ENCODE data around the gene MPPED1. TPM values are rescaled to one million over a fixed set of nuclear protein-coding genes. Genes with fewer than 3 reads are reported as not detected.
A peak's percentile ranks its signal among the peaks of the same experiment; 100 is the strongest.

Gene MPPED1, protein sequence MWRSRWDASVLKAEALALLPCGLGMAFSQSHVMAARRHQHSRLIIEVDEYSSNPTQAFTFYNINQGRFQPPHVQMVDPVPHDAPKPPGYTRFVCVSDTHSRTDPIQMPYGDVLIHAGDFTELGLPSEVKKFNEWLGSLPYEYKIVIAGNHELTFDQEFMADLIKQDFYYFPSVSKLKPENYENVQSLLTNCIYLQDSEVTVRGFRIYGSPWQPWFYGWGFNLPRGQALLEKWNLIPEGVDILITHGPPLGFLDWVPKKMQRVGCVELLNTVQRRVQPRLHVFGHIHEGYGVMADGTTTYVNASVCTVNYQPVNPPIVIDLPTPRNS
- total RNA-seq: not detected

DNA sequence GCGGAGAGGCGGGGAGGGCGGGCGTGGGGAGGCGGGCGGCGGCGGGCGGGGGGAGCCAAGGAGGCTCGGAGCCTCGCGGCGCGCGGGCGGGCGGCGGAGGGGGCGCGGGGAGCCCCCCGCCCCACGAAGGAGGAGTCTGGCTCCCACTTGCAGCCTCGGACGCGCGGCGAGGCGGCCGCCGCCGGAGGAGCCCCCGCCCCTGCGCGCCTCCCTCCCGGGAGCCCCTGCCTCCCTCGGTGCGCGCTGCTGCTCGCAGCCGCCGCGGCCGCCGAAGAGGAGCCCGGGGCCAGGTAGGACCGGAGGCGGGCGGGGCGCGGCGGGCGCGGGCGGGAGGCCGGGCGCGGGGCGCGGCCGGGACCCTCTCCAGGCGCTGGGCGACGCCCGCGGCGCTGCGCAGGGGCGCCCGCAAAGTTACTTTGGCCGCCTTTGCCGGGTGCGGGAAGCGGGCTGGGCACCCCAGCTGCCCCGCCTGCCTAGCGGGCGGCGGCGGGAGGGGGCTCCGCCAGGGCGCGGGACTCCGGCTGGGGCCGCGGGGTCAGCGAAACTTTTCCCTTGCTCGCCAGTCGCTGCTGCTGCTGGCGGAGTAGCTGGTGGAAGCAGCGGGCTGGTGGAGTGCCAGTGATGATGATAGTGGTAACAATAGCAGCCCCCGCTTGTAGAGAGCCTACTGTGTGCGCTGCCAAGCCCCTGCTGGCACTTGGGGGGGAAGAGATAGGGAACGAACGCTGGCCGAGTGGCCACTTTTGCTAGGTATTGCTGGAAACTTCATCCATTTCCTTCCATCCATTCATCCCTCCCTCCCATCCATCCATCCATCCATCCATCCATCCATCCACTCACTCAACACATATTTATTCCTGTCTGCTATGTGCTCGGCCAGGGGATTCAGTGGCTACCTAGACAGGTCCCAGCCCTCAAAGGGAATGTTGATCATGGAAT lies at the start of gene MPPED1:
Gene MPPED1, plus strand, starts transcription at position 146 of the 939 bp plus-strand sequence. CDS start 12,972 bp downstream, outside the sequence.
- CTCF ChIA-PET: no interaction called here
- Mint-ChIP-seq H3K9me3 (ENCODE audit: insufficient read depth) (no peaks in the 10 kb centered on the region), H3K27me3 (ENCODE audit: low read depth) (peaks cover 58% of the 10 kb centered on the region), H3K4me1 (ENCODE audit: low read depth) (no peaks in the 10 kb centered on the region), H3K36me3 (ENCODE audit: low read depth) (no peaks in the 10 kb centered on the region), H3K4me3 (no peak within 1 kb of the TSS), H3K27ac (no peak within 1 kb of the TSS)
- ATAC-seq (no peak), DNase-seq (no peak)
- POLR2A ChIA-PET: no interaction called here

DNA sequence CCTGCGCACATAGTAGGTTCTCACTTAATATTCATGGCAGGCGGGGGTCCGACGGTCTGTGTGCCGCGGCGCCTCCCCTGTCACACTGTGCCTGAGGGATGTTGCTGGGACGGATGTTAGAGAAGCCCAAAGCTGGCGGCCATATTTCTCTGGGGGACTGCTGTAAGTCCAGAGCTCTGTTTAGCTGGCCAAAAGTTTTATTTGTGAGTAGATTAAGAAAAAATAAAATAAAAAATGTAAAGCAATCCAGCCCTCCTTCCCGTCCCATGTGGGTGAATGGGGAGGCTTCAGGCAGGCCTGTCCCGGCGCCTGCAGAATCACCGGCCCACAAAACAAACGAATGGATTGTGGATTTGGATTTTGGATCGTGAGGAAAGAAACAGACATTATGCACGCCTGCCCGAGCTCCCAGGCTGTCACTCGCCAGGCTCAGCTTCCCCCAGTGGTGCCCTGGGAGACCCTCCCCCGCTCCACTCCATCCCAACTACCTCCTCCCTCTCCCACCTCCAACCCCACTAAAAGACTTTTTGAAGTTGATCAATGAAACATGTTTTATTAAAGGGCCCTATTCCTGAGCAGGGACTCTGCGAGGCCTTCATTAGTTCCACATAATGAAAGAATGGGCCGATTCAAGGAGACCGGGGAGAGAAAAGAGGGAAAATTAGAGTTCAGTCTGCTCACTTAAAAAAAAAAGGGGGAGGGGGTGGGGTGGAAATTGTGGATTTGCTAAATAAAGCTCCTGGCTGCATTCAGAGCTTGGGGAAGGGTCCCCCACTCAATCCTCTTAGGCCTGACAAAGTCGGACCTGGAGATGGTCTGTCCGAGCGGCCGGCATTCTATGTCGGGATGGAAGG lies 48.3 kb upstream of the MPPED1 start:
- Mint-ChIP-seq H3K27me3 (ENCODE audit: low read depth) (peaks cover 26% of the 10 kb centered on the region), H3K27ac (no peak overlapping the region), H3K36me3 (ENCODE audit: low read depth) (no peaks in the 10 kb centered on the region), H3K4me3 (no peak overlapping the region), H3K9me3 (ENCODE audit: insufficient read depth) (no peaks in the 10 kb centered on the region), H3K4me1 (ENCODE audit: low read depth) (no peaks in the 10 kb centered on the region)
- ATAC-seq (no peak), DNase-seq (no peak)
- ChIA-PET POLR2A (no interaction called here), CTCF (interaction anchor here (1.2 to 2.2 kb wide), 2 partner anchors 17 to 22 kb away, joined by 4 to 10 read pairs; no protein-coding TSS in a partner anchor)

DNA sequence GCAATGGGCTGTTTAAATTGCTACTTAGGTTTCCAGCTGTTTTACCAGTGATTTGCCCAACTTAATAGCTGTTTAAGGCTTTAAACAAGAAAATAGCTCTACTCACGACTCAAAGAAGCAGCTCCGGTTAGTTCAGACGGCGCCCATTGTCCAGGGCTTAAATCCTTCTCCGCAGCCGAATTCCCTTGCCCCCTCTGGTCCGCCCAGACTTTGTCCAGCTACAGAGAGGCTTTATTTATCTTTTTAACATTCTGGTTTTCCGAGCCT lies 47.7 kb upstream of the MPPED1 start:
- ATAC-seq (no peak), DNase-seq (no peak)
- Mint-ChIP-seq H3K27ac (no peak overlapping the region), H3K4me3 (no peak overlapping the region), H3K9me3 (ENCODE audit: insufficient read depth) (no peaks in the 10 kb centered on the region), H3K4me1 (ENCODE audit: low read depth) (no peaks in the 10 kb centered on the region), H3K36me3 (ENCODE audit: low read depth) (no peaks in the 10 kb centered on the region), H3K27me3 (ENCODE audit: low read depth) (peaks cover 26% of the 10 kb centered on the region)
- CTCF ChIA-PET: interaction anchor here (1.2 to 2.2 kb wide), 2 partner anchors 18 to 22 kb away, joined by 4 to 10 read pairs; no protein-coding TSS in a partner anchor
- POLR2A ChIA-PET: no interaction called here

DNA sequence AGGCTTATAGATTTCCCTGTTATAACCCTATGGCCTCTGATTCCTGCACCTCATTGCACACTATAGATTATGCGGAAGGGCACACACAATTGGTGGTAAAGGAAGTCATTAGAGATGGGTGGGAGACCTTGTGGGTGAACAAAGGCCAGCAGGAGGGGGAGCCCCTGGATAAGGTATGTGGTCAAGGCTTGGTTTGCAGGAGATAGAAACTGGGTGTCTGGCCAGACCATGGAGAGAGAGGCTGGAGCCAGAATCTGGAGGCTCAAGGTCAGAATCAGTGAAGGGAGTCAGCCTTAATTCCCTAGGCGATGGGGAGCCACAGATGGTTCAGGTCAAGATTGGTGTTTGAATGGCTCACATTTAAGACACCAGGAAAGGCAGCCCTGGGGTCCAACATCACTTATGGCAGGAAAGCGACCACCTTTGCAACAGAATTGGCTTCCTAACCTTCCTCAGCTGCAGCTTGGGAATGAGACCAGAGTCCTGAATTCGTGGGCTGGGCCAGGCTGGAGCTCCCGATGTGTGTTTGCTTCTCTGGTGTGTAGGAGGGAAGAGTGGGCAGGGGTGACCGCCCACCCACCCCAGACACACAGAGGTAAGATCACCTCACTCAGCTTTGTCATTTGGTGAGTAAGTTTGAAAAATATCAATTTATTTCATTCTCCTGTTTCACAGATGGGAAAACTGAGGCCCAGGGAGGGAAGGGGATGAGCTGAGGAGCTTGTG lies 45.9 kb upstream of the MPPED1 start:
- no peaks in the 10 kb centered on the region for H3K36me3 Mint-ChIP-seq (ENCODE audit: low read depth)
- DNase-seq (no peak), ATAC-seq (no peak)
- no peaks in the 10 kb centered on the region for H3K4me1 Mint-ChIP-seq (ENCODE audit: low read depth)
- CTCF ChIA-PET: no interaction called here
- H3K27me3 Mint-ChIP-seq (ENCODE audit: low read depth): peaks cover 33% of the 10 kb centered on the region
- no peak overlapping the region for H3K4me3 Mint-ChIP-seq
- POLR2A ChIA-PET: no interaction called here
- H3K27ac Mint-ChIP-seq: no peak overlapping the region
- H3K9me3 Mint-ChIP-seq (ENCODE audit: insufficient read depth): no peaks in the 10 kb centered on the region

DNA sequence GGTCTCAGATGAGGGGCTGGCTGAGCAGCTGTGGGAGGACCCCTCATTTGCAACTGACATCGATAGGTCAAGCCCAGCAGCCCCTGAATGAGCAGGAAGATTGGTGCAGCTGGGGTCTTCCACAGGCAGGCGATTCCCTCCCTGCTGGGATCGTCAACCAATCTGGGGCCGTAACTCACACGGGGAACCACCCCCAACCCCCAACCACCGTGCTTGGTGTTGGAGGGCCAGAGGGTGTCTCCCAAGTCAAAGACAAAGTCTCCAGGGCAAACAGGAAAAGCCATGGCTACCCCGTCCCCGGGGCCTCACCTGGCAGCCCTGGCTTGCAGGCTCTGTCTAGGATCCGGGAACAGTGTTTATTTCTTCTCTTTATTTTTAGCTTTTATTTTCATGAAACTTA lies 41.8 kb upstream of the MPPED1 start:
- Mint-ChIP-seq H3K9me3 (ENCODE audit: insufficient read depth) (peaks cover 6% of the 10 kb centered on the region), H3K36me3 (ENCODE audit: low read depth) (no peaks in the 10 kb centered on the region), H3K4me1 (ENCODE audit: low read depth) (no peaks in the 10 kb centered on the region), H3K4me3 (no peak overlapping the region), H3K27ac (no peak overlapping the region), H3K27me3 (ENCODE audit: low read depth) (peaks cover 49% of the 10 kb centered on the region)
- no peak for ATAC-seq
- POLR2A ChIA-PET: no interaction called here
- no peak for DNase-seq
- CTCF ChIA-PET: interaction anchor here (0.8 kb wide), 1 partner anchor 24 kb away, joined by 3 read pairs; no protein-coding TSS in a partner anchor

DNA sequence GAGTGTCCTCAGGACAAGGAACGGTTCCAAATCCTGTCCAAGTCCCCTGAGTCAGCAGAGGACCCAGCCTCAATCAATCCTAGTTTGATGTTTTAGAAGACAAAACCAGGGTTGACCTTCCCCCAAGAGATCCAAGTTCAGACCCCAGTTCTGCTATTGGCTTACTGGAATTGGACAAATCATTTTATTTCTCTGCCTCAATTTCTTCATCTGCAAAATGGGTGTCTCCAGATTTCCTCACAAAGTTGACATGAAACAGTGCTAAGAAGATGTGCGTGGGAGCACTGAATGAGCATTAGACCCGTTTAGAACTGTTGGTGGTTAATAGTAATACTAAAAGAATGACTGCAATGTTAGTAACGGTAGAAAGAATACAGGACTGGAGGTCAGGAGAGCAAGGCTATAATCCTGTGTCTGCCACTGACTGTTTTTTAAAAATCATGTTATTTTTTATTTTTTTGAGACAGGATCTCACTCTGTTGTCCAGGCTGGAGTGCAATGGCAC lies 35.8 kb upstream of the MPPED1 start:
- H3K27me3 Mint-ChIP-seq (ENCODE audit: low read depth): peaks cover 59% of the 10 kb centered on the region
- H3K9me3 Mint-ChIP-seq (ENCODE audit: insufficient read depth): peaks cover 6% of the 10 kb centered on the region
- ATAC-seq: no peak
- POLR2A ChIA-PET: no interaction called here
- H3K27ac Mint-ChIP-seq: no peak overlapping the region
- DNase-seq: no peak
- H3K36me3 Mint-ChIP-seq (ENCODE audit: low read depth): no peaks in the 10 kb centered on the region
- H3K4me3 Mint-ChIP-seq: no peak overlapping the region
- peaks cover 26% of the 10 kb centered on the region for H3K4me1 Mint-ChIP-seq (ENCODE audit: low read depth)
- CTCF ChIA-PET: interaction anchor here (0.7 to 2.8 kb wide), 3 partner anchors 10 to 796 kb away, joined by 4 to 11 read pairs (median 7); no protein-coding TSS in a partner anchor

DNA sequence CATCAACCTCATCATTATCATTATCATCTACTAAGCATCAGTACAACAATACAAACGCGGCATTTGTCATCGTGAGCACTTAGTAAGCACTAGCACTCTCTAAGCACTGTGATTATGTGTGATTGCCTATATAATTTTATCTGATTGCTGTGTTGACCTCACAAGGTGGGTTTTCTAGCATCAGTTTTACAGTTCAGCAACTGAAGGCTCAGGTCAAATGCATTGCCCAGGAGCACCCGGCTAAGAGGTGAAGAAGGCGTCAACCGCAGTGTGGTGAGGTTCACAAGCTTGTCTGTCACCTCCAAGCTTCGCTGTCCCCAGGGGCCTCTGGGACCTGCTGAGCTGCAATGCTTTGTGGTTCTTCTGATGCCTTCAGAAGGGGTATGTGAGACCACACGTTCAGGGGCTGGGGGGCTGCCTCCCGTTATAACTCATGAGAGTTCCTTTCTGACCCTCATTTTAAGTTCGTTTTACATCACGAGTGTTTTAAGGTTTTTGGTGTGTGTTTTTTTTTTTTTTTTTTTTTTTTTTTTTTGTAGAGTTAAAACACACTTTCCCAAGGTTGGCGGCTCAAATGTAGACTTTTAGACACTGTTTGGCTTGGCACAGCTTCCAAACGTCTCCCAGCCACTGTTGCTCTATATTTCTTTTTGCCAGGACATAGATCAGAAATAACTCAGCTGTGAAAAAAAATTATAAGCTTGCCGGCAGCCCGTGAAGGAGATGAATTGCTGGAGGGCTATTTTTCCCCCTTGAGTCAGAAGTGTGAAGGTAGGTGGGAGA lies 34.9 kb upstream of the MPPED1 start:
- no peak overlapping the region for H3K27ac Mint-ChIP-seq
- H3K9me3 Mint-ChIP-seq (ENCODE audit: insufficient read depth): peaks cover 6% of the 10 kb centered on the region
- DNase-seq (peak; percentile 73), ATAC-seq (peak; percentile 91)
- no peaks in the 10 kb centered on the region for H3K36me3 Mint-ChIP-seq (ENCODE audit: low read depth)
- peaks cover 35% of the 10 kb centered on the region for H3K4me1 Mint-ChIP-seq (ENCODE audit: low read depth)
- H3K27me3 Mint-ChIP-seq (ENCODE audit: low read depth): peaks cover 55% of the 10 kb centered on the region
- no peak overlapping the region for H3K4me3 Mint-ChIP-seq
- ChIA-PET POLR2A (interaction anchor here (0.7 to 1.1 kb wide), 2 partner anchors 114 to 209 kb away, joined by 3 read pairs; no protein-coding TSS in a partner anchor), CTCF (interaction anchor here (0.7 to 2.8 kb wide), 5 partner anchors 9 to 795 kb away, joined by 3 to 11 read pairs (median 6); no protein-coding TSS in a partner anchor)

DNA sequence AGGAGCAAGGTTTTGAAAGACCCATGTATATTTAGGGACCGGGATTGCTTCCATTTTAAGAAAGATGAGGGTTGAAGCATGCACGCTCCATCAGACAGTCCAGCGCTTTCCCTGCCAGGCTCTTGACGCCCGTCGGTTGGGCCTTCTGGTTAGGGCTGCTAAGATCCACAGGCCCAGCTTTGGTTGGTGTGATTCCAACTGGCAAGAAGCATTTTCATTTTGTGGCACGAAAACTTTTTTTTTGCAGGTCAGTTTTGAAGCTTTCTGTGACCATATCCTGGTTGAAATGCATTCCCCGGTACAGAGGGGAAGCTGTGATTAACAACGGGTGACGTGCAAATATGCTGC lies 34.3 kb upstream of the MPPED1 start:
- Mint-ChIP-seq H3K27me3 (ENCODE audit: low read depth) (peaks cover 54% of the 10 kb centered on the region), H3K27ac (no peak overlapping the region), H3K9me3 (ENCODE audit: insufficient read depth) (peaks cover 6% of the 10 kb centered on the region), H3K4me1 (ENCODE audit: low read depth) (peaks cover 36% of the 10 kb centered on the region), H3K4me3 (no peak overlapping the region), H3K36me3 (ENCODE audit: low read depth) (no peaks in the 10 kb centered on the region)
- DNase-seq (no peak), ATAC-seq (no peak)
- POLR2A ChIA-PET: interaction anchor here (0.7 to 1.1 kb wide), 2 partner anchors 114 to 209 kb away, joined by 3 read pairs; no protein-coding TSS in a partner anchor
- CTCF ChIA-PET: interaction anchor here (1.7 to 2.8 kb wide), 4 partner anchors 9 to 146 kb away, joined by 3 to 11 read pairs (median 6); no protein-coding TSS in a partner anchor

DNA sequence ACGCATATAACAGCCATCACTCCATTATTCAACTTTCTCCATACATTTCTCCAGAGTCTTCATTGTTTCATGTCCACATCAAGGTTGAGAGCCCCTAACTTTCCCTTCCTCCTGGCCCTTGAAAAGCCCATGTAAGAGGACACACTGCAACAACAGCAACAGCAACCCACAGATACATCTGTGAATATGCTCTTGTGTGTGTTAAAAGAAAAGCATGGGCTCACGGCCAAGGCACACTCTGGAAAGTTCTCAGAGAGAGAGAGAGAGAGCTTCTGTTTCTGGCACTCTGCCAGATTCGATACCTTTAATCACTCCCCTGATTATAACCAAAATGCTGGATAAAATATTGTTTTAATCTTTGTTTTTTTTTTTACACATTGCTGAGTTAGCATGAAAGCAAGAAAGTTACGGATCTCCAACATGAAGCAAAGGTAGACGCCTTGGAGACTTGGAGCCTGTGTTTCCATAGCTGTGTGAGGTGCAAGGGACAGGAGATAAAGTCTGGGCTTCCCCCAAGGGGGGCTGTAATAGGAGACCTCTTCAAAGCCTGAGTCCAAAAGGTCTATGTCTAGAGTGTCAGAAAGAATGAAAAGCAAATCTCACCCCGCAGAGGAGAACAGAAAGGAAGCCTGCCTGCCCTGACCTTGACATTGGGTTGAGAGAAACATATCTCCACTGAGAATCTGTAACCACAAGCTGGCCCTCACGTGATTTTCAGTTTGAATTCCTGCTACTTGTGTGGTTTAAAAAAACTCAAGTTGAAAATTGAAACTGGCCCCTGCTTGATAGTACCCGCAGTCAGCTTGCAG lies 33.7 kb upstream of the MPPED1 start:
- peaks cover 36% of the 10 kb centered on the region for H3K4me1 Mint-ChIP-seq (ENCODE audit: low read depth)
- no peak overlapping the region for H3K27ac Mint-ChIP-seq
- DNase-seq (peak; percentile 28), ATAC-seq (peak; percentile 28)
- ChIA-PET POLR2A (interaction anchor here (0.7 to 1.1 kb wide), 2 partner anchors 115 to 210 kb away, joined by 3 read pairs; no protein-coding TSS in a partner anchor), CTCF (interaction anchor here (0.8 to 2.8 kb wide), 6 partner anchors 8 to 146 kb away, joined by 3 to 11 read pairs (median 6); no protein-coding TSS in a partner anchor)
- H3K27me3 Mint-ChIP-seq (ENCODE audit: low read depth): peaks cover 53% of the 10 kb centered on the region
- no peak overlapping the region for H3K4me3 Mint-ChIP-seq
- H3K9me3 Mint-ChIP-seq (ENCODE audit: insufficient read depth): peaks cover 6% of the 10 kb centered on the region
- no peaks in the 10 kb centered on the region for H3K36me3 Mint-ChIP-seq (ENCODE audit: low read depth)
